ENCODE data around the gene EOLA2.
"Not testable (repeated sequence)": the region's sequence is repeated elsewhere in the genome, so short reads cannot be mapped to it uniquely, and the experiment has no call there.

The EOLA2 gene

DNA sequence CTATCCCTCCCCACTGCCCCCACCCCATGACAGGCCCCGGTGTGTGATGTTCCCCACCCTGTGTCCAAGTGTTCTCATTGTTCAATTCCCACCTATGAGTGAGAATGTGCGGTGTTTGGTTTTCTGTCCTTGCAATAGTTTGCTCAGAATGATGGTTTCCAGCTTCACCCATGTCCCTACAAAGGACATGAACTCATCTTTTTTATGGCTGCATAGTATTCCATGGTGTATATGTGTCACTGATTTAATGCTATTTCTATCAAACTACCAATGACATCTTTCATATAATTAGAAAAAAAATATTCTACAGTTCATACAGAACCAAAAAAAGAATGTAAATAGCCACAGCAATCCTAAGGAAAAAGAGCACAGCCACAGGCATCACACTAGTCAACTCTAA lies 47.5 kb downstream of the EOLA2 start:
- not testable (repeated sequence) for DNase-seq (ENCODE audit: low read depth); H3K4me3 ChIP-seq (ENCODE audit: low read depth, low read length)
